Measurements from ENCODE around the gene ATG2A. TPM values are rescaled to one million over a fixed set of nuclear protein-coding genes. Genes with fewer than 3 reads are reported as not detected.

The ATG2A gene
- total RNA-seq, 1 experiment from 2014 or later = 22.5 TPM

DNA sequence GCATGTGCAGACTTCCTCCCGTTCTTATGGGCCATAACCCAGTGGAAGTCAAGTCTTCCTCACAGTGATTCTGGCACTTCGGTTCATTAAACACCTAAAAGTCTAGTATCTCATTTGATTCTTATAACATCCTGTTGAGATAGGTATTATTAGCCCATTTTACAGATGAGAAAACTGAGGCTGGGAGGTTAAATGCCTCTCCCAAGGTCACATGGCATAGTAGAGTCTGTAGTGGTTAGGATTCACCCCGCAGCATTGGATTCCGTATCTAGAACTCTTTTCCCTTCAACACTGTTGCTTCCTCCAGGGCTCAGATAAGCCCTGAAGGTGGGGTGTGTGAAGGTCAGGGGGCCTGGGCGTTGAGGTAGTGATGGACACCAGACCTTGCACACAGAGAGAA is 15.3 kb upstream of the ATG2A start:
- no peaks in the 10 kb centered on the region for H3K4me1 ChIP-seq (replicated peaks)
- no peaks in the 10 kb centered on the region for H3K27me3 ChIP-seq (replicated peaks)
- no peak overlapping the region for H3K27ac ChIP-seq
- H3K36me3 ChIP-seq = peaks cover 59% of the 10 kb centered on the region
- no peak overlapping the region for H3K4me3 ChIP-seq
- no peak for DNase-seq (ENCODE audit: low read depth in 1 of 2, low spot score in 2 of 2)
- no peaks in the 10 kb centered on the region for H3K9me3 ChIP-seq (replicated peaks)

DNA sequence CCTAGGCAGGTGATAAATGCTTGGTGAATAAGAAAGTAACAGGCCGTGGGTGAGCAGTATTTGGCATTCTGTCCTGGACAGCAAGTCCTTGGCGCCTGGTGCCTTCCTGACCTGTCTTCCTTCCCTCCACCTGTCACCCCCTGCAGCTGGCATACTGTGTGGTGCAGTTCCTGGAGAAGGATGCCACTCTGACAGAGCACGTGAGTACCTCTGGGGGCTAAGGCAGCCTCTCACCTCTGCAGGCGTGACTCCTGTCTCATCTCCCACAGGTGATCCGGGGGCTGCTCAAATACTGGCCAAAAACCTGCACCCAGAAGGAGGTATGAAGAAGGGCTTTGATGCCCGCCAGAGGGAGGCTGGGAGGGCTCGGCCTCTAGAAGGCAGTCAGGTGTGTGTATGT is 14.3 kb upstream of the ATG2A start:
- Histone ChIP-seq H3K9me3 (replicated peaks) (no peaks in the 10 kb centered on the region), H3K4me1 (replicated peaks) (no peaks in the 10 kb centered on the region), H3K27me3 (replicated peaks) (no peaks in the 10 kb centered on the region), H3K27ac (no peak overlapping the region), H3K4me3 (no peak overlapping the region), H3K36me3 (peaks cover 69% of the 10 kb centered on the region)
- DNase-seq (ENCODE audit: low read depth in 1 of 2, low spot score in 2 of 2) = no peak

DNA sequence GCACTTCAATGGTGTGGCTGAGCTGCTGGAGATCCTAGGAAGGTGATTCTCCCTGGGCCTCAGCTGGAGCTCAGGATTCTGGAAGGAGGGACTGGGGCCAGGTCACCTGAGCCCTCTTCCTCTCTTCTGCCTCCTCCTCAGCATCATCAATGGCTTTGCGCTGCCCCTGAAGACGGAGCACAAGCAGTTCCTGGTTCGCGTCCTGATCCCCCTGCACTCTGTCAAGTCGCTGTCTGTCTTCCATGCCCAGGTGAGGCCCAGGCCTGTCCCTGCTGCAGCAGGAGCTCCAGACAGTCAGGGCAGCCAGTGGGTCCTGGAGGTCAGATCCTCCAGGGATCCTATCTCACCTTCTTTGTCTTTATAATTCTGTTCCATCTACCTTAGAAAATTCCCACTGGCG is 13.3 kb upstream of the ATG2A start:
- Histone ChIP-seq H3K27ac (no peak overlapping the region), H3K4me1 (replicated peaks) (peaks cover 1% of the 10 kb centered on the region), H3K4me3 (no peak overlapping the region), H3K9me3 (replicated peaks) (no peaks in the 10 kb centered on the region), H3K36me3 (peaks cover 72% of the 10 kb centered on the region), H3K27me3 (replicated peaks) (no peaks in the 10 kb centered on the region)
- no peak for DNase-seq (ENCODE audit: low read depth in 1 of 2, low spot score in 2 of 2)

DNA sequence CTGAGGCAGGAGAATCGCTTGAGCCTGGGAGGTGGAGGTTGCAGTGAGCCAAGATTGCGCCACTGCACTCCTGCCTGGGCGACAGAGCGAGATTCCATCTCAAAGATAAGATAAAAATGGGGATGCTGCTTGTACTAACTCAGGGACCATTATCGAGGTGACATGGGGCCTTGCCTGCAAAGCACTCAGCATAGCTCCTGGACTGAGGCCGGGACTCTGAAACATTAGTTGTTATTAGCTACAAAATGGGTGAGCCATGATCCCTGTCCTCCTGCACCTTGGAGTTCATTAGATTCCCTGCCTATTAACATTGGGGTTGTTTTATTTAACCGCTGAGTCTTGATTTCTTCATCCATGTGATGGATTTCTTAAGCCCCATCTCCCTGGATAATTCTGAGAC is 12.6 kb upstream of the ATG2A start:
- Histone ChIP-seq H3K36me3 (peaks cover 74% of the 10 kb centered on the region), H3K27ac (no peak overlapping the region), H3K27me3 (replicated peaks) (no peaks in the 10 kb centered on the region), H3K4me3 (no peak overlapping the region), H3K9me3 (replicated peaks) (no peaks in the 10 kb centered on the region), H3K4me1 (replicated peaks) (peaks cover 6% of the 10 kb centered on the region)
- DNase-seq (ENCODE audit: low read depth in 1 of 2, low spot score in 2 of 2) = no peak

DNA sequence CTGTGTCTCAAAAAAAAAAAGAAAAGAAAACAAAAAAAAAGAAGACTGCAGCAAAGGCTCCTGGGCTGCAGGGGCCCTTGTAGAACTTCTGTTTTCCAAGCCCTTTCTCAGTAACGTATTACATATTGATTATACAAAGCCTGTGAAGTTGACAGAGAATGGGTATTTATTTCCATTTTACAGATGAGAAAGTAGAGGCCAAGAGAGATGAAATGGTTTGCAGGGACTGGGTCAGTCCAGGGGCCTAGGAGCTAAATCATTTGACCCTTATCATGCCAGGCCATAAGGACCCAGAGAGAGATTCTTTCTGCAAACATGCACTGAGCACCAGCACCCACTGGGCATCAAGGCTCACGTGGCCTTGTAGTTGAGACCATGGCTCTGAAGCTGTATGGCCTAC is 11.9 kb upstream of the ATG2A start:
- Histone ChIP-seq H3K9me3 (replicated peaks) (no peaks in the 10 kb centered on the region), H3K27me3 (replicated peaks) (no peaks in the 10 kb centered on the region), H3K4me3 (no peak overlapping the region), H3K4me1 (replicated peaks) (peaks cover 11% of the 10 kb centered on the region), H3K36me3 (peaks cover 74% of the 10 kb centered on the region), H3K27ac (no peak overlapping the region)
- no peak for DNase-seq (ENCODE audit: low read depth in 1 of 2, low spot score in 2 of 2)

DNA sequence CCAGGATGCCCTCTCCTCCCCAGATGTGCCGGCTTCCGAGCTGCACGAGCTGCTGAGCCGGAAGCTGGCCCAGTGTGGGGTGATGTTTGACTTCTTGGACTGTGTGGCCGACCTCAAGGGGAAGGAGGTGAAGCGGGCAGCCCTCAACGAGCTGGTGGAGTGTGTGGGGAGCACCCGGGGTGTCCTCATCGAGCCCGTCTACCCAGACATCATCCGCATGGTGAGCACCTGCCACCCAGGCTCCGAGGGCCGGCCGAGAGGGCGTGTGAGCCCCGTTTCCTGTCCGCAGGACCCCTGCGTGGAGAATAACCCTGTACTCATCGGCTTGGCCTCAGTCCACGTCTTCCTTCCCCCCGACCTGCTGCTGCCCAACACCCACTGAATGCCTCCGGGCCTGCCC is 9.7 kb upstream of the ATG2A start:
- no peak overlapping the region for H3K27ac ChIP-seq

DNA sequence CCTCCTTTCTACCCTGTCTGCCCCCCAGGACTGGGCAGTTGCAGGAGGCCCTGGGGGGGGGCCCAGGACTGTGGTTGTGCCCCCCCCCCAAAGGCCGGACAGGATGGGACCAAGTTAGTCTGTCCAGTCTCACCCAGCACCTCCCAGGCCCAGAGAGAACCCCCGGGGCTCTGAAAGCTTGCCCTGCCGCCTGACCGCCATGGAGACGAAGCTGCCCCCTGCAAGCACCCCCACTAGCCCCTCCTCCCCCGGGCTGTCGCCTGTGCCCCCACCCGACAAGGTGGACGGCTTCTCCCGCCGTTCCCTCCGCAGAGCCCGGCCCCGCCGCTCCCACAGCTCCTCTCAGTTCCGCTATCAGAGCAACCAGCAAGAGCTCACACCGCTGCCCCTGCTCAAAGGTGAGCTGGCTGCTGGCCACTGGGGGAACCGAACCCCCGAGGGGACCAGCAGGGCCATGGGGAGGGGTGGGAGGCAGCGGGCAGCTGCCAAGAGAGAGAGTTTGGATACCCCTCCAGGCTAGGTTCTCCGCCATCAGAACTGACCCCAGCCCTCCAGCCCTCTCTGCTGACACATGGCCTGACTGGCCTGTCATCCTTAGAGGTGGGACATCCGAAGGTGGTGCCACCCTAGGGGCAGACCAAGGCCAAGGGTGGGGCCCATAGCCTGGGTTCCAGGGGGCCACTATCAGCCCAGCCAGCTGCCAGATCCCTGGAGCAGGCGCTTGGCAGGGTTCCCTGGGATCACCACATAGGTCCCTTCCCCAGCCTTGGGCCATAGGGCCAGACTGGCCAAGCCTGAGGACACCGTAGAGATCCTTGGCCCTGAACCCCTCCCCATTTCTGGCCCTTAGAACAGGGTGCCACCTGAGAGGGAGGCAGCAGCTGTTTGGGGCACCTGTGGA is 8.8 kb upstream of the ATG2A start:
- DNase-seq (ENCODE audit: low read depth in 1 of 2, low spot score in 2 of 2) = peak in 1 of 2 experiments; percentile 59
- H3K36me3 ChIP-seq = peaks cover 43% of the 10 kb centered on the region
- peaks cover 16% of the 10 kb centered on the region for H3K4me1 ChIP-seq (replicated peaks)
- H3K27ac ChIP-seq = no peak overlapping the region
- H3K27me3 ChIP-seq (replicated peaks) = no peaks in the 10 kb centered on the region
- H3K9me3 ChIP-seq (replicated peaks) = no peaks in the 10 kb centered on the region
- peak overlapping the region; percentile 77 for H3K4me3 ChIP-seq

More for the DNA sequence above, 9.7 kb upstream of the ATG2A start:
- DNase-seq (ENCODE audit: low read depth in 1 of 2, low spot score in 2 of 2) = no peak
- Histone ChIP-seq H3K9me3 (replicated peaks) (no peaks in the 10 kb centered on the region), H3K27me3 (replicated peaks) (no peaks in the 10 kb centered on the region), H3K36me3 (peaks cover 52% of the 10 kb centered on the region), H3K4me1 (replicated peaks) (peaks cover 16% of the 10 kb centered on the region), H3K4me3 (no peak overlapping the region)

DNA sequence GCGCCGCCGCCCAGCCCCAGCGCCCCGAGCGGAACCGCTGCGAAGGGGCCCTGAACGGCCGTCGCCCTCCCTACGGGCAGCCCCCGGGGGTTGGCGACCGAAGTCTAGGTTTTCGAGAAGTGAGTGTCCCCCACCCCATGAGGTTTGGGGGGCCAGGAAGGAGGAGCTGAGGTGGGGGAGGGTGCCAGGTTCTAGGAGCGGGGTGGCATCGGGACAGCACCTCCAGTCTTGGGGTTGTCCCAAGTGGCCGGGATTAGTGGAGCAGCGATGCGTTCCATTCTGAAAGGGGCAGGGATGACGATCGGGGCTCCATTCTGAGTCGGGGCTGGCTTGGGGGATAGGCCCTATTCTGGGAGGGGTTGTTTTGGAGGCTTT is 7.9 kb upstream of the ATG2A start:
- H3K4me3 ChIP-seq = peak overlapping the region; percentile 77
- H3K4me1 ChIP-seq (replicated peaks) = peaks cover 16% of the 10 kb centered on the region
- H3K27ac ChIP-seq = peak overlapping the region; percentile 63
- no peaks in the 10 kb centered on the region for H3K27me3 ChIP-seq (replicated peaks)
- H3K9me3 ChIP-seq (replicated peaks) = no peaks in the 10 kb centered on the region
- DNase-seq (ENCODE audit: low read depth in 1 of 2, low spot score in 2 of 2) = peak in 1 of 2 experiments; percentile 26
- H3K36me3 ChIP-seq = peaks cover 35% of the 10 kb centered on the region

DNA sequence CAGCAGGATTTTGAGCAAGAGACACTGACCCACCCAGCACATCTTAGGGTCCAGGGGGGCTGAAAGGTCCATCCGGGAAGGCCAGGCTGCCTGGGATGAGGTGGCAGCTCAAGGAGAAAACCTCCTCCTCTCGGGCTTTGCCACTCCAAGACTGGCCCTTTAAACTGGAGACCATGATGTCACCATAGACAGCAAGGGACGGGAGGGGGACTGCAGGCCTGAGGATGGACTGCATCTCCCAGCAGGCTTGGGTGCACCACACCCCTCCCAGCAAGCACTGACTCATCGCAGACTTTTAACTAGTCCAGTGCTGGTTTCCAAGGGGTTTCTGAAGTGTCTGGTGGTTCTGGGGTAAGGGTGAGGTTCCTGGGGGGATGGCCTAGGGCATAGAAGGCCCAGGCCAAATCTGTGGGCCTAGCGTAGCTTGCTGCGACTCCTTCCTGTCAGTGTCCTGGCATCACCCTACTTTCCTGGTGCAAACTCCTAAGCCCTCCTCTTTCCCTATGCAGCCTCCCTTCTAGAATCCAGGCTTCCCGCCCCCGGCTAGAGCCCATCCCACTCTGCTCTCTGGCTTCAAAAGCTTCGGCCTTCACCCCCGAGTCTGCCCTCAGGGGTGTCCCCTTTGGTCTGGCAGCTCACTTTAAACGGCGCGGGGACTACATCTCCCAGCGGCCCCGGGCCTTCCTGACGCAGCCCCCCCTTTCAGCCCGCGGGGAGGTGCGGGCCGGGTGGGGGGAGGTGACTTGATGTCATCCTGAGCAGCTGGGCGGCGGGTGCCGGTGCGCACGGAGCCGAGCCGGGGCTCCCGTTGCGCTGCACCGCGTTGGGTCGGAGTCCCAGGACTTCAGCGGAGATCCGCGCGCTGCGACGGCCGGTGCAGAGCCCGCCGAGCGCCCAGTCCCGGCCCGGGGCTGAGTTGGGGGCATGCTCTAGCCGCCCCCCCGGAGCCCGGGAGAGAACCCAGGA is 7.2 kb upstream of the ATG2A start, which contains the start of gene PPP2R5B:
Gene PPP2R5B, plus strand, starts transcription at position 746 of the 966 bp plus-strand sequence. CDS start 1,046 bp downstream, outside the sequence.
- peaks cover 29% of the 10 kb centered on the region for H3K36me3 ChIP-seq
- H3K4me3 ChIP-seq = peak within 1 kb of the TSS; percentile 77
- no peaks in the 10 kb centered on the region for H3K9me3 ChIP-seq (replicated peaks)
- H3K27ac ChIP-seq = peak within 1 kb of the TSS; percentile 63
- peak; percentile 96 to 99 for DNase-seq (ENCODE audit: low read depth in 1 of 2, low spot score in 2 of 2)
- no peaks in the 10 kb centered on the region for H3K27me3 ChIP-seq (replicated peaks)
- peaks cover 16% of the 10 kb centered on the region for H3K4me1 ChIP-seq (replicated peaks)

DNA sequence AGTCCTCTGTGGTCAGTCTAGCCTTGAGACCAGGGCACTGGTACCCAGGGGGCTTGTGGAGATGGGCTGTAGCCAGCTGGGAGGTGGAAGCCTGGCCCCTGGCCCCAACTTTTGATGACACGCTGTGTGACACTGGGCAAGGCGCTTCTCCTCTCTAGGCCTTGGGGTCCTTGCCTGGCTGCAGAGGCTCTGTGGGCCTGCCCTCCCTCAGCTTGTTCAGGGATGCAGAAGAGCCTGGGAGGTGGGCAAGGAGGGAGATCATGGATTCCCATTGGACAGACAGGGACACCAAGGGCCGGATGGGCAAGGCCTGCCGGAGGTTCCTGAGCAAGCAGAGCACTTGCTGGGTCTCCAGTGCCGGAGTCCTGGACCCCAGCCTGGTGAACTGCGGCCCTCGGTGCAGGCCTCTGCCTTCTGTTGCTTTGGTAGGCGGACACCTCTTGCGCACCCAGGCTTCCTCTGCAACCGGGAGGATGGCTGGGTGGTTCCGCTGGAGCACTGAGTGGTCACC is 6.2 kb upstream of the ATG2A start:
- no peak overlapping the region for H3K27ac ChIP-seq
- no peaks in the 10 kb centered on the region for H3K27me3 ChIP-seq (replicated peaks)
- peaks cover 21% of the 10 kb centered on the region for H3K36me3 ChIP-seq
- DNase-seq (ENCODE audit: low read depth in 1 of 2, low spot score in 2 of 2) = no peak
- no peak overlapping the region for H3K4me3 ChIP-seq
- no peaks in the 10 kb centered on the region for H3K9me3 ChIP-seq (replicated peaks)
- peaks cover 18% of the 10 kb centered on the region for H3K4me1 ChIP-seq (replicated peaks)

DNA sequence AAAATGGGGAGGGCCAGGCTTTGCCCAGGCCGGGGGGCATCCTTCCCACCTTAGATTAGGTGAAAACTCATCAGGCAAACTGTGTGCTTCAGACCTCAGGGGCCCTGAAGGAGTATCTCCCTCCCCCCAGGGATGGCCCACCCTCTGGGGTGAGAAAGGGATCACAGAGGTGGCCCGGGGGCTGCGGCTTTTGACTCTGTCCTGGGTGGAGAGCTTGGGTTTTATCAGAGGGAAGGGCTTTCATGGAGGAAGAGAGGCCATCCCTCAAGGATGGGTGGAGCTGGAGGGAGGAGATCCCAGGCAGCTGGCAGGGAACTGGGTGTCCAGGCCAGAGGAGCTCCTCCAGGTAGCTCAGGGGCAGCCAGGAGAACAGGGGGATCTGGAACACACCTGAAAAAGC is 4.4 kb upstream of the ATG2A start:
- DNase-seq (ENCODE audit: low read depth in 1 of 2, low spot score in 2 of 2) = no peak
- Histone ChIP-seq H3K9me3 (replicated peaks) (no peaks in the 10 kb centered on the region), H3K4me3 (no peak overlapping the region), H3K36me3 (peaks cover 10% of the 10 kb centered on the region; the same call in 1 of the 2 replicates), H3K4me1 (replicated peaks) (peaks cover 25% of the 10 kb centered on the region), H3K27me3 (replicated peaks) (no peaks in the 10 kb centered on the region), H3K27ac (no peak overlapping the region)

DNA sequence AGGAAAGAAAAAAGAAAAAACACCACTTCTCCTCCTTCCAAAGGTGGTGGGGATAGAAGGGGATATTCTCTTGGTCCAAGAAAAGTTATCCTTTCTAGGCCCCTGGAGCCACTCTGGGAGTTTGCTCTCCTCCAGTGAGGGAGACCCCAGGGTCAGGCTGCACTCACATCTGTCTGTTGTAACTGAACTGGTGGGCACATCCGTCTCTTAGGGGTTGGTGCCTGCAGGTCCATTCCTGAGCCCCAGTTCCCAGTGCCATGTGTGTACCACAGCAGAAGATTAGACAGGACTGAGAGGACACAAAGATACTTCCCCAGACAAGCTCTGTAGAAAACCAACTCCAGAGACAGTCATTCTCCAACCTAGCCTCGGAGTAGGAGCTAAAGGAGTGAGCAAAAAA is 3.1 kb upstream of the ATG2A start:
- H3K4me1 ChIP-seq (replicated peaks) = peaks cover 30% of the 10 kb centered on the region
- DNase-seq (ENCODE audit: low read depth in 1 of 2, low spot score in 2 of 2) = no peak
- H3K36me3 ChIP-seq = peaks cover 6% of the 10 kb centered on the region; the same call in 1 of the 2 replicates
- H3K27ac ChIP-seq = no peak overlapping the region
- no peaks in the 10 kb centered on the region for H3K27me3 ChIP-seq (replicated peaks)
- H3K9me3 ChIP-seq (replicated peaks) = no peaks in the 10 kb centered on the region
- no peak overlapping the region for H3K4me3 ChIP-seq

DNA sequence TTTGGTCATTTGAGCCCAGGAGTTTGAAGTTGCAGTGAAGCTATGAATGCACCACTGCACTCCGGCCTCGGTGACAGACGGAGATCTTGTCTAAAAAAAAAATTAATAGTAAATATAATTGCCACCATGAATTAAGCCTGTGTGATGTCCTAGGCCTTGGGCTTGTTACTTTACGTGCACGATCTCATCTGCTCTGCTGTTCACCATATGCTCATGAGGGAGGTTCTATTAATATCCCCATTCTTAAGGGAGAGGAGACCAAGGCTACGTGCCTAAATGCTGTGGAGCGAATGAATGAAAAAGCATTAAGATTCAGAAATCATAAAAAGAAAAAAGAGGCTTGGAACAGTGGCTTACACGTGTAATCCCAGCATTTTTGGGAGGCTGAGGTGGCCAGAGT is 2.6 kb upstream of the ATG2A start:
- Histone ChIP-seq H3K27me3 (replicated peaks) (no peaks in the 10 kb centered on the region), H3K4me3 (no peak overlapping the region), H3K9me3 (replicated peaks) (no peaks in the 10 kb centered on the region), H3K4me1 (replicated peaks) (peaks cover 27% of the 10 kb centered on the region), H3K36me3 (peaks cover 4% of the 10 kb centered on the region; the same call in 1 of the 2 replicates), H3K27ac (no peak overlapping the region)
- DNase-seq (ENCODE audit: low read depth in 1 of 2, low spot score in 2 of 2) = no peak

Data from SJSA1 (cell line).